NCI-H510A (cell line): ENCODE results near the gene ZNF121.
"Not testable (repeated sequence)": the region's sequence is repeated elsewhere in the genome, so short reads cannot be mapped to it uniquely, and the experiment has no call there.

Experiments used
- DNase-seq: peaks from one replicate; lab custom pipeline; 2025; lab: John Stamatoyannopoulos, UW

The ZNF121 gene

GRCh38 chr19:9584073-9584833 is at the start of gene ZNF121:
TSS of gene ZNF121 (minus strand) at chr19:9584504. CDS start at chr19:9568097, 16,407 bp downstream.
- peak; percentile 77 for DNase-seq

GRCh38 chr19:9627856-9628255 is 43.6 kb upstream of the ZNF121 start:
- DNase-seq, result no peak

GRCh38 chr19:9622531-9622930 is 38.2 kb upstream of the ZNF121 start:
- no peak for DNase-seq

GRCh38 chr19:9621156-9622037 is 37.1 kb upstream of the ZNF121 start, which contains the start of gene ZNF561:
TSS of gene ZNF561 (minus strand) at chr19:9621232. CDS start at chr19:9619456, 1,776 bp downstream.
- DNase-seq, result peak; percentile 81

GRCh38 chr19:9620842-9621155 is 36.5 kb upstream of the ZNF121 start:
- DNase-seq, result no peak

GRCh38 chr19:9615844-9616243 is 31.5 kb upstream of the ZNF121 start:
- DNase-seq, result no peak

- no peak for DNase-seq
Observed at GRCh38 chr19:9610484-9611113, 26.3 kb upstream of the ZNF121 start.

GRCh38 chr19:9608912-9609311 is 24.6 kb upstream of the ZNF121 start:
- DNase-seq, result no peak

GRCh38 chr19:9597027-9597426 is 12.7 kb upstream of the ZNF121 start:
- no peak for DNase-seq

- DNase-seq, result no peak
Observed at GRCh38 chr19:9586764-9587163, 2.5 kb upstream of the ZNF121 start.

GRCh38 chr19:9582081-9582725 is 2.1 kb downstream of the ZNF121 start:
- not testable (repeated sequence) for DNase-seq

- DNase-seq, result no peak
Observed at GRCh38 chr19:9580728-9581127, 3.6 kb downstream of the ZNF121 start.

GRCh38 chr19:9570255-9570654 is 14.0 kb downstream of the ZNF121 start:
- DNase-seq, result no peak

- DNase-seq, result no peak
Observed at GRCh38 chr19:9566729-9567128, 17.6 kb downstream of the ZNF121 start.

- DNase-seq, result no peak
Observed at GRCh38 chr19:9565900-9566705, 18.2 kb downstream of the ZNF121 start.

- no peak for DNase-seq
Observed at GRCh38 chr19:9552536-9553274, 31.6 kb downstream of the ZNF121 start.

GRCh38 chr19:9547870-9548269 is 36.4 kb downstream of the ZNF121 start:
- no peak for DNase-seq

GRCh38 chr19:9541281-9541680 is 43.0 kb downstream of the ZNF121 start:
- DNase-seq, result not testable (repeated sequence)

- DNase-seq, result not testable (repeated sequence)
Observed at GRCh38 chr19:9539921-9540320, 44.4 kb downstream of the ZNF121 start.

GRCh38 chr19:9539201-9539600 is 45.1 kb downstream of the ZNF121 start:
- not testable (repeated sequence) for DNase-seq
